Measurements from ENCODE around the gene GMPR.

GRCh38 chr6:16227605-16228004 is 10.8 kb upstream of the GMPR start:
- no peak for TF ChIP-seq EZH2 (IDR thresholded peaks at IDR 0.05; ENCODE audit: low read length)
- TF ChIP-seq CTCF (optimal IDR thresholded peaks at IDR 0.05 in 1 of 3, IDR thresholded peaks at IDR 0.05 in 1 of 3, conservative IDR thresholded peaks at IDR 0.05 in 1 of 3; ENCODE audit: extremely low read depth in 1 of 3, insufficient read depth in 2 of 3, low read length in 3 of 3), result no peak

Data from keratinocyte (primary cell).